OCI-LY7 (cell line): ENCODE data around the gene CCDC102A.

Source experiments
- EZH2phosphoT487 ChIP-seq: fragments of 200-600 bp; sonication (generic); IDR thresholded peaks from 2 replicates; pipeline ENCODE4 v1.6.1; 2018; ENCODE audit warnings: low read depth, borderline replicate concordance, mild to moderate bottlenecking, mixed run types, antibody characterized with exemption, low read length, moderate library complexity, mixed read lengths
- TF ChIP-seq, protein P1 (sequence below): fragments of 200-600 bp; sonication (generic); conservative IDR thresholded peaks from 2 replicates; pipeline ENCODE4 v1.5.1; 2014; ENCODE audit warnings: mild to moderate bottlenecking, antibody characterized with exemption, low read length, moderate library complexity, mixed read lengths

DNA sequence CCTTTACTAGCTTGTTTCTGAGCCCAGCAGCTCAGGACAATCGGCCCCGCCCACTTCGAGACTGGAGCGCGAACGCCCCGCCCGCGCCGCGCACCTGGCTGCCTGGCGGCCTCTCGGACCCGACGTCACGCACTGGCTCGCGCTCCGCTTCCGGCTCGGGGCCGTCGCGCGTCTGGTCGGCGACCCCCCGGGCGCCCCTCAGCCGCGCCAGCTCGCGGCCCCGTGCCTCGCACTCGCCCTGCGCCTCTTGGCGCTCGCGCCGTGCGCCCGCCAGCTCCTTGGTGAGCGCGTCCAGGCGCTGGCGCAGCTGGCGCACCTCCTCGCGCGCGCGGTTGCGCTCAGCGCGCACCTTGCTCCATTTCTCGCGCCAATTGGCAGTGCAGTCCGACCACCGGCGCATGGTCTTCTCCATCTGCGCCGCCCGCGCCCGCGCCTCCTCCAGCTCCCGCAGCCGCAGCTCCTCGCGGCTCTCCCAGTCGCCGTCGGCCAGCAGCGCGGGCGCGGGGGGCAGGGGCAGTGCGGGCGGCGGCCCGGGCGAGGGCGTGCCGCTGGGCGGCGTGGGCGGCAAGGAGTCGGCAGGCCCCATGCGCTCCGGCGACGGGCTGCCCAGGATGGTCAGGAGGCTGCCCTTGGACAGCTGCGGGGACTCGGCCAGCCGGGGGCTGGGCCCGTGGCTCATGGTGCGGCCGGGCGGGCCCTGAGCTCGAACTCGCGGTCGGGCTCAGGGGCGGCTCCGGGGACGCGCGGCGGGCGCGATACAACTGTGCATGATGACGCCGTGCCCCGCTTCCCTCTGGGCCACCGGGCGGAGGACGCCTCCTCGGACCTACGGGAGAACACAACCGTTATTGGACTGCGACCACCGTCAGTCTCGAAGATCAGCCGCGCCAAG lies 7.6 kb downstream of the CCDC102A start:
- TF ChIP-seq, protein P1, sequence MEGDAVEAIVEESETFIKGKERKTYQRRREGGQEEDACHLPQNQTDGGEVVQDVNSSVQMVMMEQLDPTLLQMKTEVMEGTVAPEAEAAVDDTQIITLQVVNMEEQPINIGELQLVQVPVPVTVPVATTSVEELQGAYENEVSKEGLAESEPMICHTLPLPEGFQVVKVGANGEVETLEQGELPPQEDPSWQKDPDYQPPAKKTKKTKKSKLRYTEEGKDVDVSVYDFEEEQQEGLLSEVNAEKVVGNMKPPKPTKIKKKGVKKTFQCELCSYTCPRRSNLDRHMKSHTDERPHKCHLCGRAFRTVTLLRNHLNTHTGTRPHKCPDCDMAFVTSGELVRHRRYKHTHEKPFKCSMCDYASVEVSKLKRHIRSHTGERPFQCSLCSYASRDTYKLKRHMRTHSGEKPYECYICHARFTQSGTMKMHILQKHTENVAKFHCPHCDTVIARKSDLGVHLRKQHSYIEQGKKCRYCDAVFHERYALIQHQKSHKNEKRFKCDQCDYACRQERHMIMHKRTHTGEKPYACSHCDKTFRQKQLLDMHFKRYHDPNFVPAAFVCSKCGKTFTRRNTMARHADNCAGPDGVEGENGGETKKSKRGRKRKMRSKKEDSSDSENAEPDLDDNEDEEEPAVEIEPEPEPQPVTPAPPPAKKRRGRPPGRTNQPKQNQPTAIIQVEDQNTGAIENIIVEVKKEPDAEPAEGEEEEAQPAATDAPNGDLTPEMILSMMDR: no peak
- no peak for TF ChIP-seq EZH2phosphoT487
